NCI-H82 (cell line): Measurements from ENCODE around the gene DISP3.

ENCODE experiments used
- DNase-seq: peaks from one replicate; lab custom pipeline; 2025; lab: John Stamatoyannopoulos, UW

Gene DISP3

DNA sequence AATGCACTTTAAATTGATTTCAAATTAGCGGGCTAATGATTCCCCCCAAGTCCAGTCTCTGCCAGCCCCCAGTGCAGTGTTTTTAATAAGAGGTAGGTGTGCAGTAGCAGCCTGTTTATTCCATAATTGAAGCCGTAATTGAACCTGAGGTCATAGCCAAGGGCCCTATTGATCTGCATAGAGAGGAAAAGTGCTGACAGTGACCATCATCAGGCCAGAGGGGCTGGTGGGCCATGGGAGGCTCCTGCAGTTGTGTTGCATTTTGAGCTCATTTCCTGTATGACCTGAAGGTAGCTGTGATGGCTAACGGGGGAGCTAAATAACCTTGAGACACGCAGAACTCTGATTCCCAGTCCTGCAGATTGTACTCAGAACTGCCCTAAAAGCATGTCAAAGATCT, 67.5 kb downstream of the DISP3 start:
- no peak for DNase-seq

DNA sequence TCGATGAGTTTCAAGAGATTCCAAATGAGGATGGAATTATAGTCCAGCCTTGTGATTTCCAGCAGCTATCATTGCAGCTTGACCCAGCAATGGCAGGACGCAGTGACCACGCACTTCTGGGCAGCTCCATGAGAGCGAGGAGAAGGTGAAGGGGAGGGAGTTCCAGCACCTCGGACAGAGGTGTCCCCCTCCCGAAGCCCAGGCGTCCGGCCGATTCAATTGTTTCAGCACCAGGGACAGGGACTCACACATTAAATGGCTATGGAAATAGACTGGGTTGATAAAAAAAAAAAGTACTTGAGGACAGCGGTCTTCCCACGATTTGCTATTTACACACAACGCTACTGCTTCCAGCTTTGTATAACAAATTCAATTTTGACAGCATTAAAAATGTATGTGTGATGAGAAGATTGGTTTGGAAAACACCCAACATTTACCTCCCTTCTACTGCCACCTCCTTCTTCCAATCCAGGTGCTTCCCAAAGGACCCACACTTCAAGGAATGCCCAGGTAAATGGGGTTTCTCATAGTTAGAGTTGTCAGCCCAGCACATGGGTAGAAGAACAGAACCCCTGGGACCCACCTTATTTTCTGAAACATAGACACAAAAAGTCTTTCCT, 71.8 kb downstream of the DISP3 start:
- DNase-seq: no peak

DNA sequence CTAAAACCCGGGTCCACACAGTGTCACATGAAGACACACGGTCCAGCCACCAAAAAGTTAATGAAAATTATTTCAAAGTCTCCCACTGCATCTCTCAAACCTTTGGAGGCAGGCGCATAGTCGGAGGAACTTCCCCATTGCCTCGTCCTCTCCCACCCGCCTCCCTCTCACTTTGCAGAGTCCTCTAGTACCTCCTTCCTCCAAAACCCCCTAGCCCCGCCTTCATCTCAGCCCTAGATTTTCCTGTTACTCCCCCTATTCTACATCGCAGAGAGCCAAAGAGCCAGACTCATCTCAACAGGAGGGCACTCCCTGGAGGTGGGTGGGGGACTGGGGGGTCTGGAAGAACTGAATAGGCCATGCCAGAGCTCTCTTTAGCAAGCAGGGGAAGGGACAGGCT, 79.3 kb downstream of the DISP3 start:
- DNase-seq: no peak

DNA sequence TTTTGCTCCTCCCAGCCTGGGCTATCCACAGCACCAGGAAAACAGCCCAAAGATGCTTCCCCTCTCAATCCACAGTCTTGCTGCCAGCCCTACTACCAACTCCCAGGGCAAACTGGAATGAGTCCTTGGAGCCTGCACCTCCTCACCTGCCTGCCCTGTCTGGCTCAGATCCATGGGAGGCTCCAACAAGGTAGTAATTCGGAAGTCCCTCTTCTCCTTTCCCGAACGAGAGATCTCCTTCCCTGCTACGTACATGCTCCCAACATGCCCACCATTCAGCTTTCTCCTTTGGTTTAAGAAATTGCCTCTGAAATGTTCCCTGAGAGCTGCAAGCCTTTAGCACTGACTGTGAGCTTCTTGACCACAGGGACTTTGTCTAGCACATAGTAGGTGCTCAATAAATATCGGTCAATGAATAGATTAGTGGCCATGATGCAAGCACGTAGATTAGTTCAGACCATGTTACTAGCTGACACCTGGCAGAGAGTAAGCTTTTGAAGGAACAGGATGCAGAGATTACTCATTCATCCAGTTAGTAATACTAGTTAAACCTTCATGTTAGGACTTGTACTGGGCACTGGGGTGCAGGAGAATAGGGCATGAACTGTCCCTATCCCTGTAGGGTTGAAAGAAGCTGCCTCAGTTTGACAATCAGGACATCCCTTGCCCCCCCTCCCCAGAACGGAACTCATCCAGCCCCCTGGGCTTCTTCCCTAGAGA, 80.1 kb downstream of the DISP3 start:
- DNase-seq: no peak

DNA sequence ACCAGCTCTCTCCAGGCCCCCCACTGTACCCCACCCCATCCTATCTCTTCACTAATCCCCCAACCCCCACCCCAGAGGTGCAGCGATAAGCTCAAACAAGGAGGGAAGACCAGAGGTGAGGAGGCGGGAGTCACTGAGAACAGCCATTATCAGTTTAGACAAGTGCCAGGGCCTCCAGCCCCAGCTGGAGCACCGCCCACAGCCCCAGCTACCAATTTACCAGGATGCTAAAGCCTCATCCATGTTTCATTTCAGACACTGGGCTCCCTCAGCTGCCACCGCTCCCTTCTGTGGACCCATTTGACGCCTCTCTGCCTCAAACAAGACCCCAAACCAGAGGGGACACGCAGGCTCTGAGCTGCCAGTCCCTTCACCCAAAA, 80.6 kb downstream of the DISP3 start:
- DNase-seq: no peak

DNA sequence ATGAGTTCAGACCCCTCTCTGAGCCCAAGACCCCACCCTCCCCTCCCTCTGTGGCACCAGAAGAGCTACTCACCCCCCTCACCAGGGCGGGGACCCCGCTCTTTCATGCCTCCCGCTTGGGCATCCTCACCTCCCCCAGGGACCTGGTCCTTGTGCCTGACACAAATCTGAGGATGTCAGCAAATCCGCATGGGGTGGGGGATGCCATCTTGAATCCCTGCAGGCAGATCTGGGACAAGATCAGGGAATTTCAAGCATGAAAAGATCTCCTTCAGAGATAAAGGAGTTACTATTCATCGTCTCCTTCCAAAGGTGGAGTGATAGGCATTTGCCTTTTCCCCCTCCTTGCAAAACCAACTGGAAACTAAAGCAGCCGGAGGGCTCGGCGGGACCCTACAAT, 81.1 kb downstream of the DISP3 start:
- DNase-seq: no peak

DNA sequence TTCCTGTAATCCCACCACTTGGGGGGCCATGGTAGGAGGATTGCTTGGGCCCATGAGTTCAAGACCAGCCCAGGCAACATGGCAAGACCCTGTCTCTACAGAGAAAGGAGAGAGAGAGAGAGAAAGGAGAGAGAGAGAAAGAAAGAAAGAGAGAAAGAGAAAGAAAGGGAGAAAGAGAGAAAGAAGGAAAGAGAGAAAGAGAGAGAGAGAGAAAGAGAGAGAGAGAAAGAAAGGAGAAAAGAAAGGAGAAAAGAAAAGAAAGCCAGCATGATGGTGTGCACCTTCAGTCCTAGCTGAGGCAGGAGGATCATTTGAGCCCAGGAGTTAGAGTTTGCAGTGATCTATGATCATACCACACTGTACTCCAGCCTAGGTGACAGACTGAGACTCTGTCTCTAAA, 82.8 kb downstream of the DISP3 start:
- DNase-seq: no peak

DNA sequence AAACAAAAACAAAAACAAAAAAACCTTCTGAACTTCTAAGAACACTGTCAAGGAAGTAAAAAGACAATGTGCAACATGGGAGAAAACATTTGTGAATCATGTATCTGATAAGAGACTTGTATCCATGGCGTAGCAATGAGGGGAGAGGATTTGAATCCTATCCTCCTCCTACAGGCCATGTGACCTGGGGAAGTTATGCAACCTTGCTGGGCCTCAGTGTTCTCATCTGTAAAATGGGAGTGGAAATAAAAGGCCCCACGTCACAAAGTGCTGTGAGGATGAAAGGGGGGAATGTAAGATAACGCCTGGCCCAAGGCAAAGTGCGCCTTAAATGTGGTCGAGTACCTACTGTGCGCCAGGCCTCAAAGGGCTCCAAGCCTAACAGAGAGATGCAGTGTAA, 83.7 kb downstream of the DISP3 start:
- DNase-seq: no peak

DNA sequence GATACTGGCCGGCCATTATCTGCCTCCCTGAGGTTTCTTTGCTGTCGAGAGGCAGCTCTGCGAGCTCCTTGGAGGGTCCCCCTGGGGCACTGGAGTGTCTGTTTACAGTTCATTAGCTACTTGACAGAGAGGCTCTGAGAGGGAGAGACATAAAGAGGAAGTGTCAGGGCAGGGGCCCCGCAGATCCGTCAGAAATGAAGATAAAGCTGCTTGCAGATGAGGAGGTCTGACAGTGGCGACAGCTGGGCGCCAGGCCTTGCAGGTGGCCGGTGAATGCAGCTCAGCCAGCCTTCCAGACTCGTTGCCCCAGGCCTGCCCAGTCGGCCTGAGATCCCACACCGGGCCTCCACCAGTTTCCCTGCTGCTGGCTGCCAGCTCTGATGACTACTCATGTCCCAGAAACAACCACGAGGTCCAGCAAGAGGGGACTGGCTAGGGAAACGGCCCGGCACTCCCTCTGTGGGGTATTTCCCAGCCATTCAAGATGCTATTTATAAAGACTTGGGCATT, 84.7 kb downstream of the DISP3 start:
- peak; percentile 74 for DNase-seq

DNA sequence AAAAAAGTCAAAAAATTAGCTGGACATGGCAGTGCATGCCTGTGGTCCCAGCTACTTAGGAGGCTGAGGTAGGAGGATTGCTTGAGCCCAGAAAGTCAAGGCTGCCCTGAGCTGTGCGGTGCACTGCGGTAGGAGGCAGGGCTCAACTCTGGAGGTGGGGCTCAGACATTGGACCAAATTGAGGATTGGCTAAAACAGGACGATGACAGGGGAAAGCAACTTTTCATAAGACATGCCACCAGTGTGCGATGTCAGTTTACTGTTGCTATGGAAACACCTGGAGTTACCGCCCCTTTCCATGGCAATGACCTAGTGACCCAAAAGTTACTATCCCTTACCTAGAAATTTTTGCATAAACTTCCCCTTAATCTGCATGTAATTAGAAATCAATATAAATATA, 85.3 kb downstream of the DISP3 start:
- DNase-seq: no peak

DNA sequence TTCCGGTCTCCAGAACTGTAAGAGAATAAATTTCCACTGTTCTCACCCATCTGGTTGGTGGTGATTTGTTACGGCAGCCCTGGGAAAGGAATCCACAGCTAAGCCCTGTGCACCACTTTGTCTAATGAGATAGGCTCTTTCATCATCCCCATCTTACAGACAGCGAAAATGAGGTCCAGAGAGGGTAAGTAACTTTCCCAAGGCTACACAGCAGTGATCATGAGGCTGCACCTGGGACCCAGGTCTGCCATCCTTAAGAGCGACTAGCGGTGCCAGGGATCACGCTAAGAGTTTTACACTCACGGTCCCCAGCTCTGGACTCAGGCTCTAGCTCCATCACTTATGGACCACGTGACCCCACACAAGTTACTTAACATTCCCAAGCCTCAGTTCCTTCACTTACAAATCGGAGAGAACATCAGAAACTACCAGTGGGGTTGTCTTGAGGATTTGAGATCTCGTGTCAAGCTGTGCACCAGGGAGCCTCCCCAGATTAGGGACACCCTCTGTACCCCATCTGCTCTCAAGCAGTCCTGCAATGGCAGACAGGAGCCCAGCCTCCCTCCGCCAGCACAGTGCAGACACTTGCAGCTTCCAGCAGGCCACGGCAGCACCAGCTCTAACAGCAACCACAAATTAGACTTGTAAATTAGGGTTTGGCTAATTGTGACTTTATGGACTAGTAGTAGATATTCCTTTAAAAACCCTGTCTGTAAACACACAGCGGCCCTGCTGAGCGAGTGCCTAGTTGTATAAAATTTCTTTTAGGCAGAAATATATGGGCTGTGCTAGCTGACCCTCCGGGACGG, 87.3 kb downstream of the DISP3 start:
- DNase-seq: no peak

DNA sequence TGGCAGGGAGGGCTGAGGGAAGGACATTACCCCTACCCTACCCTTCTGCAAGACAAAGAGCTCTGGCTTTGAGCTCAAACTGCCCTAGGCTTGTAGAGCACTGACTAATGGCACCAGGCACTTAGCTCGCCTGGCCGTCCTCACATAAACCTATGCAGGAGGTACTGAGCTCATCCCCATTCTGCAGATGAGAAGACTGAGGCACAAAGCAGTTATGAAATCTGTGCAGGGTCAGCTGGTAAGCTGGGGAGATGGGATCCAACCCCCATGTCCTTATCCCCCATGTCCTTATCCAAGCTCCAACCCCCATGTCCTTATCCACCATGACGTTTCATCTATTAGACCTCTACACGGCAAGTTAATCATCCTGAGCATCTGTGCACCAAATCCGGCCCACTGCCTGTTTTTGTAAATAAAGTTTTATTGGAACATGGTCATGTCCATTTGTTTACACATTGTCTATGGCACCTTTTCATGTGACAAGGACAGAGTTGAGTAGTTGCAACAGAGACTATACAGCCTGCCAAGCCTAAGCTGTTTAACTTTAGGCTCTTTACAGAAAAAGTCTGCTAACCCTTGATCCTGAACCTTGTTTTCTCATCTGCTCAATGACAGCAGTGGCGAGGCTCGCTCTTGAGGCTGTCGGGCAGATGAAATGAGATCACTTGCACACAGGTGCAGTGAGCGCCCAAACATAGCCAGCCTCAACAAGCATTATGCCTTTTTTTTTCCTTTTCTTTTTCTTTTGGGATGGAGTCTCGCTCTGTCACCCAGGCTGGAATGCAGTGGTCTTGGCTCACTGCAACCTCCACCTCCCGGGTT, 88.5 kb downstream of the DISP3 start:
- DNase-seq: peak; percentile 55

DNA sequence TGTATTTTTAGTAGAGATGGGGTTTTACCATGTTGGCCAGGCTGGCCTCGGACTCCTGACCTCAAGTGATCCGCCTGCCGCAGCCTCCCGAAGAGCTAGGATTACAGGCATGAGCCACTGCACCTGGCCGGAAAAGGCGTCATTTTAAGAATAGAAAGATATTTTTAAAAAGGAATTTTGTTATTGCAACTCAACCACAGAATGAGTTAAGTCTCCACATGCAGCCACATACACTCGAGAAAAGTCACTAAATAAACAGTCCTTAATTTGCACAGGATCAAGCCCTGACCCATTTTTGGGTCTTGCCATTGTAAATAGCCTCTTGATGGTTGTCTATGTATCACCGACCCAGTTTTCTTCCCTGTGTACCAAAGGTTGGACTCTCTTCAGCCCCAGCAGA, 89.7 kb downstream of the DISP3 start:
- DNase-seq: no peak

DNA sequence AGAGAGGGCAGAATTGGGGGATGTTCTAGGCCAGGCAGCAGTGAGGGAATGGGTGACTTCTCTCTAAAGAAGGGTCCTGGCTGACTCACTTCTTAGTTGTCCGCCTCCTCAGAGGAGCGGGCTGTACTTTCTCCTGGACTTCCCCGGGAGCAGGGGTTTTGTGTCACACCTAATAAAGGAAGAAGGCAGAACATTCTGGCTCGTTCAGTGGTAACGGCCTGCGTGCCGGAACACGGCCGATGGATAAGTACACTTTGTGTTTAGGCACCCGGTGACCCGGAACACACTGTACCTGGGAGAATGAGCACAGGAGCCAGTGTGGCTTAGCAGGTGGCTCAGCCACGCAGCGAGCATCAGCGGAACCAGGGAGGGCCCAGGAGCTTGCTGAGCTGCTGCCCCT, 90.6 kb downstream of the DISP3 start:
- no peak for DNase-seq

DNA sequence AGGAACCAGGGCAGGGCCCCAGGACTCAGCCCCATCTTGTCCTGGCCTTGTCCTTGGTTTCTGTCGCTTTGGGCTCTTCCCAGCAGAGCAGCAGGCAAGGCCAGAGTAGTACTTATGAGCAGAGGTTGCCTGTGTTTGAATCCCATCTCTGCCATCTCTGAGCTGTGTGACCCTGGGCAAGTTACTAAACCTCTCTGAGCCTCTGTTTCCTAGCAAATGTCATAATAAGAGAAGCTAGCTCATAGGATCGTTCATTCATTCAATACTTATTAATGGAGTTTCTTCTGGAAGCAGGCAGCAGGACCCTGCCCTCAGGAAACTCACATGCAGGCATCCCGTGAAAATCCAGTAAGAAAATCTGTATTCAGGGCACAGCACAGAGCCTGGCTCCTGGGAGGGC, 91.0 kb downstream of the DISP3 start:
- DNase-seq: no peak

DNA sequence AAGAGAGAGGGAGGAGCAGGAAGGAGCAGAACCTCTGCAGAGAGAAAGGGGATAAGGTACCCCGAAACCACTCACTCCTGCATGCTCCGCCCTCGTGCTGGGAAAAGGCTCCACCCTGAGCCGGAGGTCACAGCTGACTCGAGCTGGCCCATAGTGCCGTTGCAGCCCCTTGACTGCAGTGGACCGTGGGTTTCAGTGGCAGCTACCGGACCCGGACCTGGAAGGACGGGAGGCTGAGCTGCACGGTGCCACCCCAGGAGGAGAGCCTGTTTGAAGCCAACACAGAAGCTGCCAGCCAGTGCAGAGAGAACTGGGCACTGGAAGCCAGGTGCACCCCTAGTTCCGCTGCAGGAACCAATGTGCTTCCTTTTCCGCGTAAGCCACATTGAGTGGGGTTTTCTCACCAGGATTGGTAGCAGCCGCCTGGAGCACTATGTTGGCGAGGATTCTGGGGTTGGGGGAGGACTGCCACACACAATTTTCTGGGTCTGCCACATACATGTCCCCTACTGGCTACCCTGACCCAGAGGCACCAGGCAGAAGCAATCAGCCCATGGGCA, 91.9 kb downstream of the DISP3 start:
- no peak for DNase-seq

DNA sequence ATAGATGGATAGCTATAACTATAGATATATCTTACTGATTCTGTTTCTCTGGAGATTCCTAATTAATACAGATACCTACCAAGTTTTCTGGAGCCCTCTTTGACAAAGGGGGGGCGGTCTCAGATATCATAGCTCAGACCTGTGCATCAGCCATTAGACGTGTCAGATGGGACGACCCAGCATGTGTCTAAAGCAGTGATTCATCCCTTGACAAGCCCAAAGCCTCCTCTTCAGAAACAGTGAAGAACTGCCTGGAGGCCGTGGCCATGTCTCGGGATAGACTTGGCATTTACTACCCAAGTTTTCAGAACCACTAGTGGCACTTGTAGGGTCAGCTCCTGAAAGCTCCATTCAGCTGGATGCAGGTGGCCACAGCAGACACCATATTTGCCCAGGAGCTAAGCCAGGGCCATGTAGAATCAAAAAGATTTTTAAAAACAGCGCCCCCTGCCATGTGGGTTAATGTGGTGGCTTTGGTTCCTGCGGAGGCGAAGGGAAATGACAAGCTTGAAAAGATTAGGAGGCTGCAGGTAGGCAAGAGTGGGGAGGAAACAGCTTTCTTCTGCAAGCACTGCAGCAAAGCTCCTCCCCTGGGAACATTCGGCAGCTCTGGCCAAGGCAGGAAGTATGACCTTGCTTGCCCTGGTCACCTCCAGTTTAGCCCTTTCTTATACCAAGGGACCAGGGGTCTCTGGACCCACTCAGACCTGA, 93.1 kb downstream of the DISP3 start:
- peak; percentile 74 for DNase-seq

DNA sequence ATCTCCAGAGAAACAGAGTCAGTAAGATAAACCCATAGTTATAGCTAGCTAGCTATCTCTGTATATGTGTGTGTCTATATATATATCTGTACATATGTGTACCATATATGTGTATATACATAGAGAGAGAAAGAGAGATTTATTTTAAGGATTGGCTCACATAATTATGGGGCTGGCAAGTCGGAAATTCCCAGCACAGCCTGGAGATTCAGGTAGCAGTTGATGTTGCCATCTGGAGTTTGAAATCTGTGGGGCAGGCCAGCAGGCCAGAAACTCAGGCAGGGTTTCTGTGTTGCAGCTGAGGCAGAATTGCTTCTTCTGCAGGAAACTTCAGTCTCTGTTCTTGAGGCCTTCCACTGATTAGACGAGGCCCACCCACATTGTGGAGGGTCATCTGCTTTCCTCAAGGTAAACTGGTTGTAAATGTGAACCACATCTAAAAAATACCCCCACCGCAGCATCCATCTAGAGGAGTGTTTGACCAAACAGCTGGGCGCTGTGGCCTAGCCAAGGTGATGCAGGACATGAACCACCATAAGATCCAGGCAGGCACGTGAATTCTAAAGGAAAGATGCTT, 94.2 kb downstream of the DISP3 start:
- no peak for DNase-seq

DNA sequence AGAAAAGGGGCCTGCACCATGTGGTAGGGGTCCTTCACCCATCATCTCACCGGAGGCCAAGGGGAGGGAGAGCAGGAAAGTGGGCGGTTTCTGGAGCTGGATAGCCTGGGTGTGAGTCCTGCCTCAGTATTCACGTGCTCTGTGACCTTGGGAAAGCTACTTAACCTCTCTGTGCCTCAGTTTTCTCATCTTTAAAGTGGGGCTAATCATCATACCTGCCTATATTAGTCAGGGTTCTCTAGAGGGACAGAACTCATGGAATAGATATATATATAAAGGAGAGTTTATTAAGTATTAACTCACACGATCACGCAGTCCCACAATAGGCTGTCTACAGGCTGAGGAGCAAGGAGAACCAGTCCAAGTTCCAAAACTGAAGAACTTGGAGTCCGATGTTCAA, 96.6 kb downstream of the DISP3 start:
- no peak for DNase-seq

DNA sequence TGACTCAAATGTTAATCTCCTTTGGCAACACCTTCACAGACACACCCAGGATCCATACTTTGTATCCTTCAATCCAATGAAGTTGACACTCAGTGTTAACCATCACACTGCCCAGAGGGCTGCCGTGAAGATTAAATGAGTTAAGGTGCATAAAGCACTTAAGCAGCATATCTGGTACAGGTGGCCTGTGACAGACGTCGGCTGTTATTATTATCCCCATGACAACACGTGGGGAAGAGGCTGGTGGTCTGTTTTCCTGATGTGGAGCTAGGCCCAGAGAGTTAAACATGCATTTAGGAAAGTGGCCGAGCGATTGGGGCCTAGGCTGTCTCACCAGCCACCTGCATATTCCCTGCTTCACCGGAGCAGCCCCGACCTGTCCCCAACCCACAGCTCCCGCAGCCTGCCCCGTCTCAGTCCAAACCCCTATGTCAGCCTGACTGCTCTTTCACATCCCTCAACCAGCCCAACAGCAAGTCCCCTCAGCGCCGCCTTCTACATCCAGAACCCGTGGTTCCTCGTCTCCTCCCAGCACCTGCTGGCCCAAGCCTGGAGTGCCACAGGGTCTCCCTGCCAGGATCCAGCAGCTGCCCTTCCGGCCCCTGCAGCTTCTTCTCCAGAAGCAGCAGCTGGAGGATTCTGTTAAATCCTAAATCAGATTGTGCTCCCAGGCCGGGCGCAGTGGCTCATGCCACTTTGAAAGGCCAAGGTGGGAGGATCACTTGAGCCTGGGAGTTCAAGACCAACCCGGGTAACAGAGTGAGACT, 97.3 kb downstream of the DISP3 start:
- peak; percentile 97 for DNase-seq
